NCI-H524 treated with DMSO at 0.1 percent for 48 hours (cell line): ENCODE results near the gene MROH2A.

Experiments used
- DNase-seq: peaks from one replicate; lab custom pipeline; 2025; lab: John Stamatoyannopoulos, UW

The MROH2A gene

GRCh38 chr2:233799716-233800115 is 21.6 kb downstream of the MROH2A start:
- DNase-seq, result no peak

- DNase-seq, result no peak
These were observed 22.1 kb downstream of the MROH2A start for GRCh38 chr2:233800208-233800607.

DNA sequence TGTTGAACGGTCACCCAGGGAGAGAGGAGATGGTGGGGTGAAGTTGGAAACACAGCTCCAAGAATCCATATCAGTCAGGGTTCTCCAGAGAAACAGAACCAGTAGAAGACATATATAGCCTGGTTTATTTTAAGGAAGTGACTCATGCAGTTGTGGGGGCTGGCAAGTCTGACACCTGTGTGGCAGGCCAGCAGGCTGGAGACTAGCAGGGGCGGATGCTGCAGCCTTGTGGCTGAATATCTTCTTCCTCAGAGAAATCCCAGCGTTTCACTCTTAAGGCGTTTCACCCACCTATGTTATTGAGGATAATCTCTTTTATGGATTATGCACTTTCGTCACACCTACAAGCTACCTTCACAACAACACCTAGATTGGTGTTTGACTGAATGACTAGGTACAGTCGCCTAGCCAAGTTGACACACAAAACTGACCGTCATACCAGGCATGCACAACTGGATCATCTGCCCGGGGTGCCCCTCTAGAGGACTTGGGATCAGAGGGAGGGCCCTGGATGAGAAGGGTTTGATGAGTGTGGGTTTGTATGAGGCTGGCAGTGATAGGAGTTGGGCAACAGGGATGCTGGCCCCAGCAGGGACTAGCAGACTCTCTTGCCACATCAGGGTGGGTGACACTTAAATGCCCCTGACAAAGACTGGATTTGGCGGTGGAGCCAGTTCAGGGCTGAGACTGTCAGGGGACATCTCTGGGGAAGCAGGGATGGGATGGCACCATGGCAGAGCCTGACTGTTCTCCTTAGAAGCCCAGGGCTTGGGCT is 23.4 kb downstream of the MROH2A start:
- no peak for DNase-seq

GRCh38 chr2:233802132-233802815 is 24.1 kb downstream of the MROH2A start:
- no peak for DNase-seq

- no peak for DNase-seq
These were observed 25.3 kb downstream of the MROH2A start for GRCh38 chr2:233803292-233803911.

DNA sequence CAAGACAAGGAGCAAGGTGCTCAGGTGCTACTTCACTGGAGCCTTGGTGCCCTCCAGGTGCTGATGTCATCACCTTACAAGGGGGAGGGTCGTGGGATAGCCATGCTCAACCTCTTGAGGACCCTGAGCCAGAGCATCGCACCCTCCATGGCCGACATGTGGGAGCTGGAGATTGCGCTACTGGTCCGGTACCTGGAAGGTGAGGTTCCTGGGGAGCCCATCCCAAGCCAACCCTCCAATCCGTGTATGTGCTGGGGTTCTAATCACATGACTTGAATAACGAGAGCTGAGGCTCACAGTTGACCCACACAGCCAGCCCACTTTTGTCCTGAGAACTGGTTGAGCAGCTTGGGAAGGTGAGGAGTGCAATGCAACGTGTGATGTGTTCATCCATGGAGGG is 25.9 kb downstream of the MROH2A start:
- DNase-seq, result no peak

DNA sequence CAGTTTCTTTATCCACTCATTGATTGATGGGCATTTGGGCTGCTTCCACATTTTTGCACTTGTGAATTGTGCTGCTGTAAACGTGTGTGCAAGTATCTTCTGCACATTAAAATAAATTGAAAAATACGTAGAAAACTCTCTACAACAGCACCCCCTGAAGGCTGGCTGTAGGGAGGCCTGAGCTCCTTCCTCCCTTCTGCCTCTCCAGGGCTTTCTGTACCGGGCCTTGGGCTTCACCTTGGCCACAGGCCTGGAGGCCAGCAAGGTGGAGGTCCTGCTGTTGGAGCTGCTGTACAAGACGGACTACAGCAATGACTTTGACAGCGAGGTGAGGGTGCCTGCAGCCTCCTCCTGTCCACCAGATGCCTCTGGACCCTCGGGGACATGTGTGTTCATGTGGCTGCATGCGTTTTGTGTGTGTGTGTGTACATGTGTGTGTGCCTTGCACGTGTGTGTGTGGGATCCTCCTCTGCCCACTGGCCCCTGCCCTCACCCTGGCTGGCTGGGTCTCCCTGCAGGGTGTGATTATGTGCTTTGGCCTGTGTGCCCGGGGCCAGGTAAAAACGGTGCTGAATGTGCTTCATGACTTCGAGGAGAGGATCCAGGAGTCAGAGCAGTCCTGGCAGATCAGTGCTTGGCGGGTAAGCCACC is 29.2 kb downstream of the MROH2A start:
- no peak for DNase-seq

DNA sequence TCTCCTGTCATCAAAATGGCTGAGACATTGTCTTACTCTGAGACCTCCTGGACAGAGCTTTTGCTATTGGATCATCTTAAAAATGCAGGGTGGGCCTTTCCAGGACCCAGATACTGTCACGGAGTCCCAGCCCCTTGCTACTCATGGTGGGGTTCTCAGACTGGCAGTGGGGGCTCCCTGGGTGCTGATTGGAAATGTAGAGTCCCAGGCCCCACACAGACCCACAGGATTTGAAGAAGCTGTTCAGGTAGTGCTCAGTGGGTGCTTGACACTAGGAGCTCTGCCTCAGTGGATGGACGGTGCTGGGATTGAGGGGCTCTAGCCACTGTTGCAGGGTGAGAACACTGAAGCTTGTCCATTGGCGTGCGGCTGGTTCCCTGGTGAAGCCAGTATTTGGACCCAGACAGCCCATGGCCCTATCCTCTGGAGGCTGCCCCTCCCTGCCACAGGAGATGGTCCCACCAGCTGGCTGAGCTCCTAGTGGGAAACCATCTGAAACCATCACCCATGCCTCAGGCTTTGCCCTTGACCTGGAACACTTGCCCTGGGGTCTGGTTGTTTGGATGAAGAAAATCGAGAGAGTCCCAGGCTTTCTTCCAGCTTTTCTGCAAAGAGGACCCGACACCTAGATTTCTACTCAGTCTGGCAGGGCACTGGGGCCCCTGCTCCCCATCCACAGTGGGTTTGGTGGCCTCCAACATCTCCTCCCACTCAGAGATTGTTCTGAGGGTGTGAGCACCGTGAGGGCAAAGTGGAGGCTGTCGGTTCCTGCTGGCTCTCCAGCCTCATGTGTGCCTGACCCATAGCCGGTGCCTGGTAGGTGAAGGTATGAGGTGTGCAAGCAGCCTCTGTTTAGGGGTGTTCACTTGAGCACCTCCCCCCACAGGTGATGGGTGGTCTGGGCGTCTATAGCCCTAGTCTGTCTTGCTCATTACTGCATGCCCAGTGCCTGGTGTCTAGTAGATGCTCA is 30.1 kb downstream of the MROH2A start:
- DNase-seq, result no peak

- no peak for DNase-seq
These were observed 32.3 kb downstream of the MROH2A start for GRCh38 chr2:233810385-233810784.

DNA sequence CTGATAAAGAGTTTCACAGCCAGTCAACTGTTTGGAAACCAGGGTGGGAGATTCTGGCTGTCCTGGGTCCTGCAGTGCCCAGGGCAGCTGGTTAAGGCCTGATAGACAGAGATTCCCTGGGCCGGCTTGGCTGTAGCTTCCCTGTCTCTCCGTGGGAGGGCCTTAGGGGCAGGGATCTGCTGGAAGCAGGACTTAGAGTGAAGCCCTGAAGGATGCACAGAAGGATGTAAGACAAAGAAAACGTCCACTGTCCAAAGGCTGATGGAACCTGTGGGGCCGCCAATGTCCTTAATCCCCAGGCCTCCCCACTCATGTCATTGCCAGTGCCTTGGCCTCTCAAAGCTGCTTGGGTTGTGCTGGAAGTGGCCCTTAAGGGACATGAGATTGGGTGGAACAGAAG is 33.0 kb downstream of the MROH2A start:
- DNase-seq, result no peak

- DNase-seq, result no peak
These were observed 33.6 kb downstream of the MROH2A start for GRCh38 chr2:233811732-233812131.

GRCh38 chr2:233813236-233814055 is 35.3 kb downstream of the MROH2A start:
- no peak for DNase-seq

DNA sequence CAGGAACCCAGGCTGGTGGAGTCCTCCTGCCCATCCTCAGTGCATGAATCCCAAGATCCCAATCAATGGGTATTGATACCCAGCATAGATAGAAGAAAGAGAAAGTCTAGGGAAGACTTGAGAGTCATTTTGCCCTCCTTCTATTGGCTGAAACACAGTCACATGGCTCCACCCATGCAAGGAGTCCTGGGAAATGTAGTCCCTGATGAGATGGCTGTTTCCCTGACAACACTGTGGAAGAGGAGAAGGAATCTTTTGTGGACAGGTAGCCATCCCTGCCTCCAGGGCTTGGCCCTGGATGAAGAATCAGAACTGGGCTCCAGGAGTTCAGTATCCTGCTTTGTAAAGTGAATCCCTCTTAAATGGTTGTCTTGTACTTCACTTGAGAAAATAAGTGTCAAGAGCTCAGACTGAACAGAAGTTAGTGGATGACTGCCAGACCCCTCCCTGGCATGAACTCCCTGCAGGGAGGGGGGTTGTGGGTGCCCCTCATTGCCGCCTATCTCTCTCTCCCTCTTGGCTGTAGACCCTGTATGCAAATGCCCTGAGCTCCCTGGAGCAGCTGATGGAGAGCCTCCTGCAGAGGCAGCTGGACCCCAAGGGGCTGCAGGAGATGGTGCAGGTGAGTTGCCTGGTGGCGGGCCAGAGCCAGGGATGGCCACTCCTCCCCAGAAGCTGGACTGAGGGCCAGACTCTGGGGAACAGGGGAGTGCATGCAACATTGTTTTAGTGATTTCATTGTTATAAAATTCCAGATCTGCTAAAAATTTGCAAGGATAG is 36.1 kb downstream of the MROH2A start:
- DNase-seq, result no peak

GRCh38 chr2:233815861-233816260 is 37.7 kb downstream of the MROH2A start:
- DNase-seq, result no peak

DNA sequence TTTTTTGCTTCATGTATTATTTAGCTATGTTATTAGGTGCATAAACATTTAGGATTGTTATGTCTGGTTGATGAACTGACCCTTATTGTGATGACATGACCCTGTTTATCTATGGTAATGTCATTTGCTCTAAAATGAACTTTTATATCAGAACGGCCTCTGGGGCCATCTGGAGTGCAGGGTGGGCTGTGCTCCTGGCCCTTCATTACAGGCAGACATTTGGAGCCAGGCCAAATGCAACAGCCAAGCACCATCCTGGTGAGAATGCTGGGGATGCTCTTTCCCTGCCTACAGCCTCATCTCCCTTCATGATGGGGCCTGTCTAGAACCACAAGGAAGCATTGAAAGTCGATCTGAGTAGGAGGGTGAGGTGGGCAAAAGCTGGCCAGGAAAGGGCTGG is 38.2 kb downstream of the MROH2A start:
- no peak for DNase-seq

- no peak for DNase-seq
These were observed 38.6 kb downstream of the MROH2A start for GRCh38 chr2:233816771-233817170.

- no peak for DNase-seq
These were observed 39.3 kb downstream of the MROH2A start for GRCh38 chr2:233817361-233817911.

GRCh38 chr2:233817995-233818638 is 40.0 kb downstream of the MROH2A start:
- DNase-seq, result no peak
